ENCODE data around the gene GFPT1.

The GFPT1 gene

GRCh38 chr2:69316550-69316949 lies 70.5 kb downstream of the GFPT1 start:
- DNase-seq (ENCODE audit: low read depth, low spot score) = no peak

- DNase-seq (ENCODE audit: low read depth, low spot score) = no peak
Measured at GRCh38 chr2:69315160-69315761, 71.8 kb downstream of the GFPT1 start.

GRCh38 chr2:69311024-69311416 lies 76.0 kb downstream of the GFPT1 start:
- DNase-seq (ENCODE audit: low read depth, low spot score) = no peak

- no peak for DNase-seq (ENCODE audit: low read depth, low spot score)
Measured at GRCh38 chr2:69310111-69311023, 76.7 kb downstream of the GFPT1 start.

GRCh38 chr2:69309351-69310110 lies 77.5 kb downstream of the GFPT1 start:
- DNase-seq (ENCODE audit: low read depth, low spot score) = no peak

GRCh38 chr2:69308338-69308737 lies 78.7 kb downstream of the GFPT1 start:
- no peak for DNase-seq (ENCODE audit: low read depth, low spot score)

GRCh38 chr2:69307579-69308064 lies 79.4 kb downstream of the GFPT1 start:
- no peak for DNase-seq (ENCODE audit: low read depth, low spot score)

- DNase-seq (ENCODE audit: low read depth, low spot score) = peak; percentile 10
Measured at GRCh38 chr2:69306822-69307578, 80.0 kb downstream of the GFPT1 start.

- no peak for DNase-seq (ENCODE audit: low read depth, low spot score)
Measured at GRCh38 chr2:69306393-69306821, 80.6 kb downstream of the GFPT1 start.

GRCh38 chr2:69305712-69306392 lies 81.2 kb downstream of the GFPT1 start:
- no peak for DNase-seq (ENCODE audit: low read depth, low spot score)

GRCh38 chr2:69305166-69305565 lies 81.9 kb downstream of the GFPT1 start:
- DNase-seq (ENCODE audit: low read depth, low spot score) = no peak

GRCh38 chr2:69304656-69305055 lies 82.4 kb downstream of the GFPT1 start:
- DNase-seq (ENCODE audit: low read depth, low spot score) = no peak

- DNase-seq (ENCODE audit: low read depth, low spot score) = no peak
Measured at GRCh38 chr2:69300650-69301049, 86.4 kb downstream of the GFPT1 start.

- DNase-seq (ENCODE audit: low read depth, low spot score) = no peak
Measured at GRCh38 chr2:69299772-69300516, 87.1 kb downstream of the GFPT1 start.

GRCh38 chr2:69298862-69299261 lies 88.2 kb downstream of the GFPT1 start:
- no peak for DNase-seq (ENCODE audit: low read depth, low spot score)

- DNase-seq (ENCODE audit: low read depth, low spot score) = no peak
Measured at GRCh38 chr2:69298261-69298660, 88.8 kb downstream of the GFPT1 start.

- no peak for DNase-seq (ENCODE audit: low read depth, low spot score)
Measured at GRCh38 chr2:69297216-69297615, 89.8 kb downstream of the GFPT1 start.

GRCh38 chr2:69296421-69296820 lies 90.6 kb downstream of the GFPT1 start:
- DNase-seq (ENCODE audit: low read depth, low spot score) = no peak

GRCh38 chr2:69292256-69292655 lies 94.8 kb downstream of the GFPT1 start:
- no peak for DNase-seq (ENCODE audit: low read depth, low spot score)

- no peak for DNase-seq (ENCODE audit: low read depth, low spot score)
Measured at GRCh38 chr2:69291721-69292120, 95.3 kb downstream of the GFPT1 start.
